GM19372 (cell line): Measurements from ENCODE around the gene CDA.

Experiments
- ATAC-seq: cut with Tn5 transposase; IDR thresholded peaks from one replicate; pipeline ENCODE4 v1.9.1; 2021; ENCODE audit warnings: mild to moderate bottlenecking, low read depth, moderate library complexity; ENCODE audit not compliant: unreplicated experiment

CDA gene

GRCh38 chr1:20644416-20644815 lies 55.5 kb downstream of the CDA start:
- no peak for ATAC-seq

- no peak for ATAC-seq
Observed at GRCh38 chr1:20645414-20645813, 56.5 kb downstream of the CDA start.

- no peak for ATAC-seq
Observed at GRCh38 chr1:20648438-20648837, 59.5 kb downstream of the CDA start.

GRCh38 chr1:20648946-20649345 lies 60.0 kb downstream of the CDA start:
- ATAC-seq: no peak

GRCh38 chr1:20652300-20652699 lies 63.4 kb downstream of the CDA start:
- ATAC-seq: no peak

- ATAC-seq: no peak
Observed at GRCh38 chr1:20654104-20654690, 65.3 kb downstream of the CDA start.

- ATAC-seq: no peak
Observed at GRCh38 chr1:20657024-20657423, 68.1 kb downstream of the CDA start.

- ATAC-seq: no peak
Observed at GRCh38 chr1:20658166-20658915, 69.4 kb downstream of the CDA start.

- no peak for ATAC-seq
Observed at GRCh38 chr1:20660363-20660762, 71.5 kb downstream of the CDA start.

- ATAC-seq: no peak
Observed at GRCh38 chr1:20660847-20661206, 71.9 kb downstream of the CDA start.

GRCh38 chr1:20661207-20662109 lies 72.6 kb downstream of the CDA start, which contains the start of gene DDOST:
Gene DDOST (minus strand): TSS chr1:20661369. CDS start chr1:20661350, 19 bp downstream.
- peak; percentile 94 for ATAC-seq

- no peak for ATAC-seq
Observed at GRCh38 chr1:20662110-20662475, 73.2 kb downstream of the CDA start.

GRCh38 chr1:20663365-20663764 lies 74.5 kb downstream of the CDA start:
- no peak for ATAC-seq

GRCh38 chr1:20663969-20664715 lies 75.2 kb downstream of the CDA start:
- no peak for ATAC-seq

- no peak for ATAC-seq
Observed at GRCh38 chr1:20665726-20666125, 76.8 kb downstream of the CDA start.

GRCh38 chr1:20666146-20666545 lies 77.2 kb downstream of the CDA start:
- no peak for ATAC-seq

- ATAC-seq: no peak
Observed at GRCh38 chr1:20666804-20667203, 77.9 kb downstream of the CDA start.
